Uterus (tissue), 2 donors: Measurements from ENCODE around the gene BECN2.

Experiments used
- POLR2A ChIP-seq, 2 donors: fragments of 450-650 bp; IDR thresholded peaks; one replicate each; pipeline ENCODE4 v1.6.1; 2016; ENCODE audit warnings: antibody characterized with exemption in 2 of 2, mild to moderate bottlenecking in 1 of 2, moderate library complexity in 1 of 2
- TF ChIP-seq, protein P1 (sequence below), 4 experiments: fragments of 200-600 bp in 2 of 4; fragments of 450-650 bp in 2 of 4; sonication (generic) in 2 of 4; IDR thresholded peaks; one replicate each; pipeline ENCODE4 v1.5.1; 2016 to 2019; ENCODE audit warnings: antibody characterized with exemption in 4 of 4, mild to moderate bottlenecking in 2 of 4, moderate library complexity in 1 of 4

- TF ChIP-seq, protein P1, sequence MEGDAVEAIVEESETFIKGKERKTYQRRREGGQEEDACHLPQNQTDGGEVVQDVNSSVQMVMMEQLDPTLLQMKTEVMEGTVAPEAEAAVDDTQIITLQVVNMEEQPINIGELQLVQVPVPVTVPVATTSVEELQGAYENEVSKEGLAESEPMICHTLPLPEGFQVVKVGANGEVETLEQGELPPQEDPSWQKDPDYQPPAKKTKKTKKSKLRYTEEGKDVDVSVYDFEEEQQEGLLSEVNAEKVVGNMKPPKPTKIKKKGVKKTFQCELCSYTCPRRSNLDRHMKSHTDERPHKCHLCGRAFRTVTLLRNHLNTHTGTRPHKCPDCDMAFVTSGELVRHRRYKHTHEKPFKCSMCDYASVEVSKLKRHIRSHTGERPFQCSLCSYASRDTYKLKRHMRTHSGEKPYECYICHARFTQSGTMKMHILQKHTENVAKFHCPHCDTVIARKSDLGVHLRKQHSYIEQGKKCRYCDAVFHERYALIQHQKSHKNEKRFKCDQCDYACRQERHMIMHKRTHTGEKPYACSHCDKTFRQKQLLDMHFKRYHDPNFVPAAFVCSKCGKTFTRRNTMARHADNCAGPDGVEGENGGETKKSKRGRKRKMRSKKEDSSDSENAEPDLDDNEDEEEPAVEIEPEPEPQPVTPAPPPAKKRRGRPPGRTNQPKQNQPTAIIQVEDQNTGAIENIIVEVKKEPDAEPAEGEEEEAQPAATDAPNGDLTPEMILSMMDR (IDR thresholded peaks at IDR 0.05) = no peak
- no peak for TF ChIP-seq POLR2A (IDR thresholded peaks at IDR 0.05)
Observed at GRCh38 chr1:241979071-241979470, 21.5 kb downstream of the BECN2 start.
